GM21723 (cell line): Measurements from ENCODE around the gene TP53I3.
"Not testable (repeated sequence)": the region's sequence is repeated elsewhere in the genome, so short reads cannot be mapped to it uniquely, and the experiment has no call there.

Experiments used
- ATAC-seq: cut with Tn5 transposase; IDR thresholded peaks from one replicate; pipeline ENCODE4 v1.9.1; 2021; ENCODE audit warnings: mild to moderate bottlenecking, moderate library complexity; ENCODE audit not compliant: unreplicated experiment

TP53I3 gene

DNA sequence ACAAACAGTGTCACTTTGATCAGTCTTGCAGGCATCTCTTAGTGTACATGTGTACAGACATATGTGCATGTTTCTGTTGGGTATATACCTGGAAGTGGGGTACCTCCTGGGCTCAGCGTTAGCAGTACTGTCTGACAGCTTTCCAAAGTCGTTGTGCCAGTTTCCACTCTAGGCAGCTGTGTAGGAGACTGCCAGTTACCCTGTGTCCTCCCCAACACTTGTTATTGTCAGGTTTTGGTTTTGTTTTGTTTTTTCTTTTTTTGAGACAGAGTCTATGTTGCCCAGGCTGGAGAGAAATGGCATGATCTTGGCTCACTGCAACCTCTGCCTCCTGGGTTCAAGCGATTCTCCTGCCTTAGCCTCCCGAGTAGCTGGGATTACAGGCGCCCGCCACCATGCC lies 28.9 kb downstream of the TP53I3 start:
- no peak for ATAC-seq

DNA sequence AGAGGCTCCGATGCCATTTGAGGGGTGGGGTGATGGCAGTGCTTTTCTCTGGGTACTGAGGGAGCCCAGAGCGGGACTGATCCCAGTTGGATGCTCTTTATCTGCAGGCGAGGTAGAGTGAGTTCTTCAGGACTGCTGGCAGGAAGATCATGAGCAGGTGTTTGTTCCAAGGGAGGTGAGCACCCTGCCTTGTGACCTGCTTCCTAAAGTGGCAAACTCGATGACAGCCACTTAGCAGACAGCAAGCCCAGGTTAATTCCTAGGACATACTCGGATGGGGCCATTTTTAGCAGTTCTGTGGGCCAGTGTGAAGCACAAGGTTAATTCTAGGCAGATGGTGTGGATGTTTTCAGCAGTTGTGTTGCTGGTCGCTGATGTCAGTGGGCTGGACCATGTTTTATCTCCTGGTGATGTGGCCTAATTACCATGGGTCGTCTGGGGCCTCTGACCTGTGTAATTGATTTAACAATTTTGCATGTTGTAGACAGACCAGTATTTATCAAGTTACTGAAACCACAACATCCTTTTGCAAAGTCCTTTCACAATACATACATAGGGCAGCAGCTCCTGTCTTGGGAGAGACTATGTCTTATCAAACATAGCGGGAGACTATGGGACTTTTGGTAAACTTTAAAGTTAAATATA lies 30.1 kb downstream of the TP53I3 start:
- no peak for ATAC-seq

DNA sequence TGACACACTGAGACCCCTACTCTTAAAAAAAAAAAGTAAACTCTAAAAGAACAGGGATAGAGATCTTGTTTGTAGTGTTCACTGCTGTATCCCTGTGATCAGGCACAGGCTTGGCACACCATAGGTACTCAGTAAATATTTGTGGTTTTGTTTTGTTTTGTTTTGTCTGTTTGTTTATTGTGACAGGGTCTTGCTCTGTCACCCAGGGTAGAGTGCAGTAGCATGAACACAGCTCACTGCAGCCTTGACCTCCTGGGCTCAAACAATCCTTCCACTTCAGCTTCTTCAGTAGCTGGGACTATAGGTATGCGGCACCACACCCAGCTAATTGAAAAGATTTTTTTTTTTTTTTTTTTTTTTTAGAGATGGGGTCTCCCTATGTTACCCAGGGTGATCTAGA lies 31.7 kb downstream of the TP53I3 start:
- ATAC-seq = no peak

DNA sequence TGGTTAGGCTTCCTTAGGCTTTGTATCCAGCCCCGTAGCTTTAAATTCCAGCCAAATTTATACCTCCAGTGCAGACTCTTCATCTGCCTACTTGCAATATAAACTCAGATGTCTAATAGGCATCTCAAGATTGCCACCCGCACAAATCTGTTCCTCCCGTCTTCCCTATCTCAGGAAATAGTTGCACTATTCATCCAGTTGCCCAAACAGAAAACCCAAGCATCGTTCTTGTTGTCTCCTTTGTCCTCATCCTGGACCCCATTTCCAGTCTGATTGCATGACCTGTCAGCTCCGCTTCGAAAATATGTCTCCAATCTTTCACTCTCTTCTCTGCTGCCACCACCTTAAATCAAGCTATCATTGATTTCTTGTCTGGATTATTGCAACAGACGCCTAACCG lies 32.8 kb downstream of the TP53I3 start:
- no peak for ATAC-seq

DNA sequence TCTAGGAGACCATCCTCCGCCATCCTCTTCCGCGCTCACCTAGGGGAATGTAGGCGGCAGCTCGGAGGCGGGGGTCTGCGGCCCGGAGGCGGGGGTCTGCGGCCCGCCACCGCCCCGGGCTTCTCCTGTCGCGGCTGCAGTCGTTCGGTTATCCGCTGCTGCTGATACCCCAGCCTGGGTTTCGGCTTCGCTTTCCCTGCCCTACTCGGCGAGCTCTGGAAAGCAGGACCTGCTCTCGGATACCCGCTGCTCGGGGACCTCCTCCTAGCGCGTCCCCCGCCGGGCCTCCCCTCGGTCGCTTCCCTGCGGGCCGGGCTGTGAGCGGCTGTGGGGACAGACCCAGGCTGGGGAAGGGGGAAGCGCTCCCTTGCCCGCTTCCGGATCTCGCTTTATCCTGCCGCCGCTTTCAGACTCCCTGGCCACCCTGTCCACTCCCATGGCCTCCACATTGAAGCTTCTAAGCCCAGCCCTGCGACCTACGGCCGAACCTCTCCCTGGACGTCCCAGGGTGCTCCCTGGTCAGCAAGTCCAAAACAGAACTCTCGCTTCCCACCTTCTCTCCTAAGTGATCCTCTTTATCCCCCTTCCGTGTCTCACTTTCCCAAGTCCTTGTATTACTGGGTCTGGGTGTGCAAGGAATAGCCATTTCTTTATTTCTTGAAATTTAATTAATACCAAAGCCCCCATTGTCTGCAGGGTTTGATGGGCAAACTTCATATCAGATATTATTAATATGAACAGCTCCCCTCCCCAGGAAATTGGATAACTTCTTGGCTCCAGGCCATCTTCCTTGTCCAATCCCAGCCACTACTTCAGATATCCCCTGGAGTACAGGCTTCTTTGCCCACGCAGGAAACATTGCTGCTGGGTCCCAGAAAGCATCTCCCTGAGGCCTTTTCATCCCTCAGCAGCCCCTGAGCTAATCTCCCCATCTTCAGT lies 34.3 kb downstream of the TP53I3 start:
- no peak for ATAC-seq

DNA sequence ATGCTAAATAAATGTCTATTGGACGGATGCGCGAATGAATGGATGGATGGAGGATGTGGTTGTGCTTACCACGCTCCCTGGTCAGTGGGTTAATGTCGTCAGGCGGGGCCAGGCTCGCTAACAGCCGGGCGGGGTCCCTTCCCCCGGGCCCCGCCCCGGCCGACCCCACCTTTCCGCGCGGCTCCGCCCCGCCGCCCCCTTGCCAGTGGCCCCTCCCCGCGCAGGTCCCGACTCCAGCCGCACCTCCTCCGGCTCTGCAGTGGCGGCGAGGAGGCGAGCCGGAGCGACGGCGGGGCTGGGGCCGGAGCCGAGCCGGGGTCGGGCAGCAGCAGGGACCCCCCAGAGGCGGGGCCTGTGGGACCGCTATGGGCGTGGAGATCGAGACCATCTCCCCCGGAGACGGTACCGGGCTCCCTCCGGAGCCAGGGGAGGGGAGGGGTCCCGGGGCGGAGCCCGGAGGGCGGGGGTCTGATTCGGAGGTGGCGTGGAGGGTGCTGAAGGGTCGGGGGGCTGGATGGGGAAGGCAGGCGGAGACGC lies 35.1 kb downstream of the TP53I3 start, which contains the start of gene FKBP1B:
Gene FKBP1B (plus strand): TSS at position 257 of the 537 bp plus-strand sequence. CDS start 109 bp downstream, at position 366.
- ATAC-seq = no peak

DNA sequence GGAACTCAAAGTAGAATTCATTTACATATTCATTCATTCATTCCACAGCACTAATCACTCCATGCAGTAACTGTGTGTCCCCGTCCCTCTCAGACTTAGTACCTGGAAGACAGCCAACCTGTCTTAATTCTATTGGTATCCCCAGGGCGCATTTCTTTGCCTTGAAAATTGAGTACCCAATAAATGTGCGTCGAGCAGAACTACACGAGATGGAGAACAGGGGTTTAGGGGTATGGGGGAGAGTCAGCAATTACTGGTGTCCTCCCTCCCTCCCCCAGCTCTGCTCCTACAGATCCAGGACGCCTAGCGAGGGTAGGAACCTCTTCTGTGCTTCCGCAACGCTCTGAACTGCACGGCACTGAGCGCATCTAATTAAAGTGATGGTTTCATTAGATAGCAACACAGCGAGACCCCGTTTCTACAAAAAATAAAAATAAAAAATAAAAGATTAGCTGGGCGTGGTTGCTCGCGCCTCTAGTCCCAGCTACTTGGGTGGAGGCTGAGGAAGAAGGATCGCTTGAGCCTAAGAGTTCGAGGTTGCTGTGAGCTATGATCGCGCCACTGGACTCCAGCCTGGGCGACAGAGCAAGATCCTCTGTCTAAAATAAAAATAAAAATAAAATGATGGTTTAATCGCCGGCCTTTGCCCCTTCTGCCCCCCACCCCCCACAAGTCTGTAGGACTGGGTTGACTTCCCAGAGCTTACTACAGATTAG lies 35.7 kb downstream of the TP53I3 start:
- no peak for ATAC-seq

DNA sequence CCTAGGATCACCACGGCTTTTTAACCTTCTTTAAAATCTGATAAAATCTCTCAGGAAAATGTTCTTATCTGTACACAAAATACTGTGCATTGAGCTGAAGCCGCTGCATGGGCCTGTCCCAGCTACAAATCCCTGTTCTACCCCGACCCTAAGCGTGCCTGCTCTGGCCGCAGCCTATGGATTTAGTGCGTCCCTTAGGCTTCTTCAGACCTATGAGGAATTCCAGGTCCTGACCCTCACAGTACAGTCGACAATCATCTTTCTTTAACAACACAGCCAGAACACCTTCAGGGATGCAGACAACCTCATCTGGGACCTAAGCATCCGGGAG lies 37.0 kb downstream of the TP53I3 start:
- no peak for ATAC-seq

DNA sequence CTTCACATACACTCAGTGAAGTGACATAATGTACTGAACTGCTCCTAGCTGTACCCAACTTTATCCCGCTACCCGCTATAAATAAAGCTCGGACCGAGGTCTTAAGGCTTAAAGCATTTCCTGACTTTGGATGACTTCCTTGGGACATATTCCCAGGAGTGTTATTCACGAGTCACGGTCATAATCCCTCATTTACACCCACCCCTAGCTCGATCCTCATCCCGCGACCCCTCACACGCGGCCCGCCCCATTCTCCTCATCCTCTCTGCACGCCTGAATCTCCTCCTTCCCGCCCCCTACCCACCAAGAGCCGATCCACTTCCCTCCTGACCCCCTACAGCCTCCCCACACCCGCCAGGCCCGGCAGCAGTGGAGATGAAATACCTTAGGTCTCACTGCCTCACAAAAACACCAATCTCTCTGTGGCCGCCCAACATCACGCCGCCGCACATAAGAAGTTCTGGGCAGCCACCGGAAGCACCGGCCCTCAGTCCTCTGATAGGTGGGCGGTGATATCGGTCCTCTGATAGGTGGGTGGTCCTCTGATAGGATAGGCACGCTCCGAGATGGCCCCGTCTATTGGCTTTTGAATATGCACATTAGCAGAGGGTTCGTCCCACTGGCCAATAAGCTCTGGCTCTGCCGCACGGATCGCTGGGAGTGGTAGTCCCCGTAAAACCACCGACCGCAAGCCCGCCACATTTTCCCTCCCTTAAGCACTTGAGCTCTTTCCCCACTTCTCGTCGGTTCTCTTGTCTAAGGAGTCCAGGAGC lies 37.5 kb downstream of the TP53I3 start, which contains the start of gene WDCP:
Gene WDCP (minus strand): TSS at position 462 of the 773 bp plus-strand sequence. CDS start 7,897 bp downstream, outside the sequence.
- ATAC-seq = peak; percentile 99

DNA sequence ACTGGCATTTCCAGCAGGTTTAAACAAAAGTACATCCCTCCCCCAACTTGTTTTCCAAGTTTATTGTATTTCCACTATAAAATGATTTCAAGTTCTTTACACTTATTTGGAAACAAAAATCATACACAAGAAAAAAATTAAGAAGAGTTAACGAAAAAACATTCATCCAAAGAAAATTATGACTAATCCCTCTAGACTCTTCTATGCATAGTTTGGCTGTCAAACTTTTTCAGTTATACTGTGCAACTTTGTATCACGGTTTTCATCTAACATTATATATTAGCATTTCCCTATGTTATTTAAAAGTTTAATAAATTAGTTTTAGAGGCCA lies 38.1 kb downstream of the TP53I3 start:
- ATAC-seq = no peak

DNA sequence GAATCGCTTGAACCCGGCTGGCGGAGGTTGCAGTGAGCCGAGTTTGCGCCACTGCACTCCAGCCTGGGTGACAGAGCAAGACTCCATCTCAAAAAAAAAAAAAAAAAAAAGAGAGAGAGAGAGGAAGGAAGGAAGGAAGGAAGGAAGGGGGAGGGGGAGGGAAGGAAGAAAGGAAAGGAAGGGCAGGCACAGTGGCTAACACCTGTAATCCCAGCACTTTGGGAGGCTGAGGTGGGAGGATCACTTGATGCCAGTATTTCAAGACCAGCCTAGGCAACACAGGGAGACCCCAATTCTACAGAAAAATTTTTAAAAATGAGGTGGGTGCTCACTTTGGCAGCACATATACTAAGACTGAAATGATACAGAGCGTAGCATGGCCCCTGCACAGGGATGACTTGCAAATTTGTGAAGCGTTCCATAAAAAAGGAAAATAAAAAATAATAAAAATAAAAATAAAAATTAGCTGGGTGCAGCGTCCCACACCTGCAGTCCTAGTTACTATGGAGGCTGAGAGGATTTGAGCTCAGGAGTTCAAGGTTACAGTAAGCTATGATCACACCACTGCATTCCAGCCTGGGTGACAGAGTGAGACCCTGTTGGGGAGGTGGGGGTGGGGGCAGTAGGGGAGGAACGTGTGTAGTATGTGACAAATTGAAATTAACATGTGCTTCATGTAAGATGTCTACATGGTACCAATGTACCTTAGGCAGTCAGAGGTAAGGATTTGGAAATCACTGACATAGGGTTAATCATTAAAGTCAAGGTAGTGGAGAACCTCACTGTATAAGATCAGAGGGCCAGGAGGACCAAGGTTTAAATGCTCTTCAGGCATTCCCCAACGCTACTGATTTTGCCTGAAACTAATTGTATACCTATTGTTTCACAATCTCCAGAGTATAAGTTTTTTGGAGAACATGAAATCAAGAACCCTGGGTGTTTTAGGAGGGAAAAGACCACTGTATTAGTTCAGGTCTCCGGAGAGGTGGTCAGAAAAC lies 38.8 kb downstream of the TP53I3 start:
- no peak for ATAC-seq

DNA sequence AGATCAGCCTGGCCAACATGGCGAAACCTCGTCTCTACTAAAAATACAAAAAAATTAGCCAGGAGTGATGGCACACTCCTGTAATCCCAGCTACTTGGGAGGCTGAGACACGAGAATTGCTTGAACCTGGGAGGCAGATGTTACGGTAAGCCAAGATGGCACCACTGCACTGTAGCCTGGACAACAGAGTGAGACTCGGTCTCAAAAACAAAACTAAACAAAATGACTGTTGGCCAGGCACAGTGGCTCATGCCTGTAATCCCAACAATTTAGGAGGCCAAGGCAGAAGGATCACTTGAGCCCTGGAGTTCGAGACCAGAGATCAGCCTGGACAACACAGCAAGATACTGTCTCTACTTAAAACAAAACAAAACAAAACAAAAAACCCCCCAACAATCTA lies 41.5 kb downstream of the TP53I3 start:
- ATAC-seq = not testable (repeated sequence)

DNA sequence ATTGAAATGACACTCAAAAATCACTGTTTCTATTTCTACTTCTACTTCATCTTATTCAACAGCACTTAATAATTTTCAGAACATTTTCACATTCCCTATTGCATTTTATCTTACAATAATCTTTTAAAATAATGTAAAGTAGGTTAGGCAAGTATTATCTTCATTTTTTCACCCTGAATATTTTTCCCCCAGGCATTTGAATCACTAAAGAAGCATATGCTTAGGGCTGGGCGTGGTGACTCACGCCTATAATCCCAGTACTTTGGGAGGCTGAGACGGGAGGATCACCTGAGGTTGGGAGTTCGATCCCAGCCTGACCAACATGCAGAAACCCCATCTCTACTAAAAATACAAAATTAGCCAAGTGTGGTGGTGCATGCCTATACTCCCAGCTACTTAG lies 44.1 kb downstream of the TP53I3 start:
- no peak for ATAC-seq

DNA sequence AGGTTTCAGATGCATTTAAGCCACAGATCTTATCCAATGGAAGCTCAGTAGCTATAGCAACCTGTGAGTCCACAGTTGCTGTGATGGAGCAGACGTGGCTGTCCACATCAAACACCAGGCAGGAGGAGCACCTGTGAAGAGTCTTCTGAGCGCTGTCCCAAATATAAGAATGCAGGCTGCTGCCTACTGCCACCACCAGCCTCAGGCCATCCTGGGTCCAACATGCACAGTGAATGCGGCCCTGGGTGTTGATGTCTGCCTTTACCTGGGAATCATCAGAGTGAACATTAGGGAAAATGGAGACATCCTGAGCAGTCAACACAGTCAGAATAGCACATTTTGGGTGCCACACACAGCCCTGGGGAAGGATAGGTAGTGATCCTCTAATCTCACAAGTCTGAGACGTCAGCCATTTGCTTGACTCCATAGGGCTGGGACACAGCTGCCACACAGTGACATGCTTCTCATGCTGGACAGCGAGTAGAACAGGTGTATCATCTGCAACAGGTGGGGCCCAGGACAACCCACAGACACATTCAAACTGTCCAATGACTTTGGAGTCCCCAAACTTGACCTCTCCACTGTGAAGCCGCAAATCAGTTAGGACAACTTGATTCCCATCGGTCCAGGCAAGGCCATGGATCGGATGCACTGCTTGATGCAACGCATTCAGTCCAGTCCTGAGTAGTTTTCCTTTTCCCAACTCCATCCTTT lies 45.7 kb downstream of the TP53I3 start:
- no peak for ATAC-seq
